NCI-H446 (cell line): ENCODE results near the gene ZC3H10.

Experiments used
- DNase-seq, 2 experiments: peaks; one replicate each; lab custom pipeline; 2025; lab: John Stamatoyannopoulos, UW

ZC3H10 gene

GRCh38 chr12:56127888-56128669, 10.0 kb downstream of the ZC3H10 start, which contains the start of gene ESYT1:
TSS of gene ESYT1 (plus strand) at chr12:56128267. CDS start at chr12:56128320, 53 bp downstream.
- DNase-seq: peak; percentile 99

- no peak for DNase-seq
Observed at GRCh38 chr12:56128670-56129205, 10.7 kb downstream of the ZC3H10 start.

- no peak for DNase-seq
Observed at GRCh38 chr12:56129206-56129941, 11.3 kb downstream of the ZC3H10 start.

- DNase-seq: no peak
Observed at GRCh38 chr12:56129942-56130495, 12.0 kb downstream of the ZC3H10 start.

- DNase-seq: no peak
Observed at GRCh38 chr12:56130876-56131275, 12.8 kb downstream of the ZC3H10 start.

- DNase-seq: no peak
Observed at GRCh38 chr12:56134897-56135296, 16.8 kb downstream of the ZC3H10 start.

GRCh38 chr12:56137853-56138571, 19.9 kb downstream of the ZC3H10 start:
- no peak for DNase-seq

- no peak for DNase-seq
Observed at GRCh38 chr12:56141946-56142784, 24.1 kb downstream of the ZC3H10 start.

GRCh38 chr12:56143217-56143616, 25.2 kb downstream of the ZC3H10 start:
- no peak for DNase-seq

GRCh38 chr12:56143870-56144269, 25.8 kb downstream of the ZC3H10 start:
- DNase-seq: no peak

- DNase-seq: no peak
Observed at GRCh38 chr12:56145217-56145616, 27.2 kb downstream of the ZC3H10 start.

GRCh38 chr12:56146492-56147460, 28.7 kb downstream of the ZC3H10 start:
- no peak for DNase-seq

GRCh38 chr12:56150563-56150962, 32.5 kb downstream of the ZC3H10 start:
- no peak for DNase-seq

- DNase-seq: no peak
Observed at GRCh38 chr12:56151672-56152131, 33.6 kb downstream of the ZC3H10 start.

- peak; percentile 57 to 89 for DNase-seq
Observed at GRCh38 chr12:56152132-56152755, 34.2 kb downstream of the ZC3H10 start, which contains the start of gene MYL6B. TSS of gene MYL6B (plus strand) at chr12:56152587. CDS start at chr12:56153919, 1,332 bp downstream.

GRCh38 chr12:56152756-56153677, 35.0 kb downstream of the ZC3H10 start:
- no peak for DNase-seq

- no peak for DNase-seq
Observed at GRCh38 chr12:56153678-56154065, 35.6 kb downstream of the ZC3H10 start.

GRCh38 chr12:56154246-56154771, 36.2 kb downstream of the ZC3H10 start:
- DNase-seq: no peak
